Measurements from ENCODE around the gene ART1.

Gene ART1

GRCh38 chr11:3662856-3663255, 17.9 kb downstream of the ART1 start:
- no peak for TF ChIP-seq CEBPB (IDR thresholded peaks at IDR 0.05)
- no peak for TF ChIP-seq CREB1 (IDR thresholded peaks at IDR 0.05; ENCODE audit: low read depth)
- TF ChIP-seq ZBTB7A (IDR thresholded peaks at IDR 0.05; ENCODE audit: low read depth), result no peak

- TF ChIP-seq TCF12 (IDR thresholded peaks at IDR 0.05; ENCODE audit: low read depth) (no peak), REST (IDR thresholded peaks at IDR 0.05; ENCODE audit: low read depth) (no peak), TEAD4 (IDR thresholded peaks at IDR 0.05) (no peak), ZBTB7A (IDR thresholded peaks at IDR 0.05; ENCODE audit: low read depth) (no peak), RAD21 (IDR thresholded peaks at IDR 0.05; ENCODE audit: low read depth) (no peak), CREB1 (IDR thresholded peaks at IDR 0.05; ENCODE audit: low read depth) (no peak), CEBPB (IDR thresholded peaks at IDR 0.05) (no peak), EP300 (IDR thresholded peaks at IDR 0.05; ENCODE audit: borderline replicate concordance) (no peak), EGR1 (IDR thresholded peaks at IDR 0.05) (no peak), FOXM1 (IDR thresholded peaks at IDR 0.05; ENCODE audit: borderline replicate concordance, low read depth) (no peak), MAX (IDR thresholded peaks at IDR 0.05) (no peak), TAF1 (IDR thresholded peaks at IDR 0.05; ENCODE audit: low read depth) (no peak), USF1 (IDR thresholded peaks at IDR 0.05) (no peak), YY1 (IDR thresholded peaks at IDR 0.05; ENCODE audit: low read depth) (no peak), NFIC (IDR thresholded peaks at IDR 0.05) (no peak)
These were observed 19.2 kb downstream of the ART1 start for GRCh38 chr11:3664032-3664630.

GRCh38 chr11:3665336-3666022, 20.6 kb downstream of the ART1 start:
- TF ChIP-seq CEBPB (IDR thresholded peaks at IDR 0.05), result no peak
- no peak for TF ChIP-seq NFIC (IDR thresholded peaks at IDR 0.05)
- TF ChIP-seq USF1 (IDR thresholded peaks at IDR 0.05), result no peak
- no peak for TF ChIP-seq CREB1 (IDR thresholded peaks at IDR 0.05; ENCODE audit: low read depth)
- TF ChIP-seq TAF1 (IDR thresholded peaks at IDR 0.05; ENCODE audit: low read depth), result no peak

- TF ChIP-seq EGR1 (IDR thresholded peaks at IDR 0.05) (no peak), NFIC (IDR thresholded peaks at IDR 0.05) (no peak), FOXM1 (IDR thresholded peaks at IDR 0.05; ENCODE audit: borderline replicate concordance, low read depth) (no peak), CREB1 (IDR thresholded peaks at IDR 0.05; ENCODE audit: low read depth) (no peak), TCF12 (IDR thresholded peaks at IDR 0.05; ENCODE audit: low read depth) (no peak), YY1 (IDR thresholded peaks at IDR 0.05; ENCODE audit: low read depth) (no peak), REST (IDR thresholded peaks at IDR 0.05; ENCODE audit: low read depth) (no peak), EP300 (IDR thresholded peaks at IDR 0.05; ENCODE audit: borderline replicate concordance) (no peak), ZBTB7A (IDR thresholded peaks at IDR 0.05; ENCODE audit: low read depth) (no peak), MAX (IDR thresholded peaks at IDR 0.05) (no peak), TAF1 (IDR thresholded peaks at IDR 0.05; ENCODE audit: low read depth) (no peak), USF1 (IDR thresholded peaks at IDR 0.05) (no peak), CEBPB (IDR thresholded peaks at IDR 0.05) (no peak), RAD21 (IDR thresholded peaks at IDR 0.05; ENCODE audit: low read depth) (no peak), TEAD4 (IDR thresholded peaks at IDR 0.05) (no peak)
These were observed 21.1 kb downstream of the ART1 start for GRCh38 chr11:3666023-3666530.
